Measurements from ENCODE around the gene FRY.
A peak's percentile ranks its signal among the peaks of the same experiment; 100 is the strongest.
"Not testable (repeated sequence)": the region's sequence is repeated elsewhere in the genome, so short reads cannot be mapped to it uniquely, and the experiment has no call there.

The FRY gene

GRCh38 chr13:32031025-32031814, at the start of gene FRY:
Gene FRY, plus strand, starts transcription at chr13:32031774. Its CDS starts 22 bp downstream, at chr13:32031796.
- DNase-seq, result peak; percentile 34 to 36

GRCh38 chr13:31982124-31982523, 49.5 kb upstream of the FRY start:
- no peak for DNase-seq

DNA sequence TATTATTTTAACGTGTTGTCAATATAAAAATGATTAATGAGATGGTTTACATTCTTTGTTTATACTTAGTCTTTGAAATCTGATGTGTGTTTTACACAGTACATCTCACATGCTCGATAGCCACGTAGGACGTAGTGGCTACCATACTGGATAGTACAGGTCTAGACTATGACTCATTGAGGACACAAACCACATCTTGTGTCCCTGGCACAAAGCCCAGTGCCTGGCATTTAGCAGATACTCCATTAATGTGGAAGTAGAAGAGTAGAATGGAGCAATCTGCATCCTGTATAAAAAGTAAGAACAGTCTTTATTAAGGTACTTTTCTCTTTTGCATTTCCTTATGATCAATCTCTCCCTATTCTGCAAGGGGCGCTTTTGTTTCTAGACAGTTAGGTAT, 49.0 kb upstream of the FRY start:
- DNase-seq, result no peak

DNA sequence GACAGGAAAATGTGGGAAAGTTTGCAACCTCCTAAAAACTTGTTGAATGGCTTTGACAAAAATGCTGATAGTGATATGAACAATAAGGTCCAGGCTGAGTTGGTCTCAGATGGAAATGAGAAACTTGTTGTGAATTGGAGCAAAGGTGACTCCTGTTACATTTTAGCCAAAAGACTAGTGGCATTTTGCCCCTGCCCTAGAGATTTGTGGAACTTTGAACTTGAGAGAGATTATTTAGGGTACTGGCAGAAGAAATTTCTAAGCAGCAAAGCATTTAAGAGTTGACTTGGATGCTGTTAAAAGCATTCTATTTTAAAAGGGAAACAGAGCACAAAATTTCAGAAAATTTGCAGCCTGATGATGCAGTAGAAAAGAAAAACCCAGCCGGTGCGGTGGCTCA, 47.9 kb upstream of the FRY start:
- not testable (repeated sequence) for DNase-seq

GRCh38 chr13:31984388-31984787, 47.2 kb upstream of the FRY start:
- not testable (repeated sequence) for DNase-seq

- no peak for DNase-seq
Measured at GRCh38 chr13:31986676-31987470, 44.7 kb upstream of the FRY start.

DNA sequence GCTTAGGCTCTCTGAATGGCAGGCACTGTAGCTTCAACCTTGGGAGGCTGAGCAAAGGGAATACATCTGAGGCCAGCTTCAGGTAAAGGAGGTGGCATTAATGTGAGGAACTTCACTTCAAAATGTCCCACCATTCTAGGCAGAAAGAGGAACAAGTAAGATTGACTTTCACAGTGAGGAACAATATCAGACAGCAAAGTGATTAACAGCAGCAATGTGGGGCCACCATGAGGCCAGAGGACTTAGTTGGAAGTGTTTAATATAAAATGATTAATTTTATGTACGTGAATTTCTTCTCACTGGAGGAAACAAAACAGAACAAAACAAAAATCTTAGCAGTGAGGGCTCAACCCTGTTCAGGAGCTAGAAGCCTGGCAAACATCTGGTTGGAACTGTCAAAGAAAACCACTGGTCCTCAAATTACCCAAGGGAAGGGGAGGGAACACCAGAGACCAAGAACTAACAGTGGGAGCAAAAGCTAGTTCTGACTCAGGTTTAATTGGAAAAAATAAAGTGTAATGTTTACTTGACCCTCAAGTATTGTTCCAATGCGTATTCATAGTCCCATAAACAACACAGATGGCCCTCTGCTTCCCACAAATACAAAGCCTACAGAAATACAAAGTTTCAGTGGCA, 43.9 kb upstream of the FRY start:
- DNase-seq, result no peak

DNA sequence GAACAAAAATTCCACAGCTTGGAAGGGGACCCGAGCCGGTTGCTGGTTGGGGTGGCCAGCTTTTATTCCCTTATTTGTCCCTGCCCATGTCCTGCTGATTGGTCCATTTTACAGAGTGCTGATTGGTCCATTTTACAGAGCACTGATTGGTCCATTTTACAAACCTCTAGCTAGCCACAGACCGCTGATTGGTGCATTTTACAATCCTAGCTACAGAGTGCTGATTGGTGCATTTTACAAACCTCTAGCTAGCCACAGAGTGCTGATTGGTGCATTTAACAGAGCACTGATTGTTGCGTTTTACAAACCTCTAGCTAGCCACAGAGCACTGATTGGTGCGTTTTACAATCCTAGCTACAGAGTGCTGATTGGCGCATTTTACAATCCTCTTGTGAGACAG, 37.2 kb upstream of the FRY start:
- DNase-seq, result not testable (repeated sequence)

GRCh38 chr13:31996601-31997000, 35.0 kb upstream of the FRY start:
- DNase-seq, result no peak

- no peak for DNase-seq
Measured at GRCh38 chr13:31997641-31998040, 33.9 kb upstream of the FRY start.

GRCh38 chr13:31998131-31998530, 33.4 kb upstream of the FRY start:
- no peak for DNase-seq

DNA sequence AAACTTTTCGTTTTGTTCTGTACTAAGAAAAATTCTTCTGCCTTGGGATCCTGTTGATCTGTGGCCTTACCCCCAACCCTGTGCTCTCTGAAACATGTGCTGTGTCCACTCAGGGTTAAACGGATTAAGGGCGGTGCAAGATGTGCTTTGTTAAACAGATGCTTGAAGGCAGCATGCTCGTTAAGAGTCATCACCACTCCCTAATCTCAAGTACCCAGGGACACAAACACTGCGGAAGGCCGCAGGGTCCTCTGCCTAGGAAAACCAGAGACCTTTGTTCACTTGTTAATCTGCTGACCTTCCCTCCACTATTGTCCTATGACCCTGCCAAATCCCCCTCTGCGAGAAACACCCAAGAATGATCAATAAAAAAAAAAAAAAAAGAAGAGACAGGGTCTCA, 30.8 kb upstream of the FRY start:
- not testable (repeated sequence) for DNase-seq

GRCh38 chr13:32001154-32001768, 30.3 kb upstream of the FRY start:
- no peak for DNase-seq

DNA sequence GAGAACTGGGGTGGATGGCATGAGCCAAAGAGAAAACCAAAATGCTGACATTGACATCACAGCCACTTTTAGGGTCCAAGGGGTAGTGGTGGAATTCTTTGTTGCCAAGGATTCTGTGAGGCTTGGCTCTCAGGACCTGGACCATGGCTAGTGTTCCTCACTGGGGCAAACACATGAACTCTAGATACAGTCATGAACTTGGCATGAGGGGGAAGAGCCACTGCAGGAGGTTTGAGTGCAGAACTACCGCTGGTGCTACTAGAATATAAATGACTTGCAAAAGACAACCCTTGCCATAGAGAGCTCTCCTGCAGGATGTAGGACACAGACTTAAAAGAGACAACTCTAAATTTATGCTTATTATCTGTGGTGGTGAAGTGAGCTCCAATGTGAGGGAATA, 29.8 kb upstream of the FRY start:
- no peak for DNase-seq

GRCh38 chr13:32002873-32003272, 28.7 kb upstream of the FRY start:
- DNase-seq, result no peak

DNA sequence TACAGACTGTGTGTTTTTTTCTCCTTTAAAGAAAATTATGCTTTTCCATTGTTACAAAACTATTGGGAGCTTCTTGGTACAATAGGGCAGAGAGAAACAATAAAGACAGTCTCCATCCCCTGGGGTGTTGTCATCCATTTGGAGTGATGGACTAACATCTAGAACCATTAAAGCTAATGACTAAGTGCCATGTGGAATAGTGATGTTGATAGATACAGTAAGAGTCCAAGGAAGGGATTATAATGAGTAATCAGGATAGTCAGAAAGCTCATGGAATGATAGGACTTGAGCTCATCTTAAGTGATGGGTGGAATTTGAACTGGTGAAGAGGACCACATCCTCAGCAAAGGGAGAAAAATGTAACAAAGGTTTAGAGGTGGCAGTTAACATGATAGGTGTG, 24.1 kb upstream of the FRY start:
- no peak for DNase-seq

GRCh38 chr13:32008518-32009175, 22.9 kb upstream of the FRY start:
- DNase-seq, result no peak

- DNase-seq, result no peak
Measured at GRCh38 chr13:32009362-32009761, 22.2 kb upstream of the FRY start.

GRCh38 chr13:32010136-32010535, 21.4 kb upstream of the FRY start:
- DNase-seq, result no peak

GRCh38 chr13:32011971-32012370, 19.6 kb upstream of the FRY start:
- DNase-seq, result no peak

GRCh38 chr13:32013181-32013580, 18.4 kb upstream of the FRY start:
- no peak for DNase-seq

GRCh38 chr13:32016119-32016518, 15.5 kb upstream of the FRY start:
- DNase-seq, result no peak

GRCh38 chr13:32016631-32017030, 14.9 kb upstream of the FRY start:
- DNase-seq, result no peak

Data from stimulated activated CD4-positive, alpha-beta T cell treated with anti-CD3 and anti-CD28 coated beads, Interleukin-2, amount 100 ng/mL, for 48 hours (primary cell).